ENCODE results near the gene H6PD.

H6PD gene

GRCh38 chr1:9245230-9245619 is 10.7 kb downstream of the H6PD start:
- Histone ChIP-seq H3K4me1 (ENCODE audit: control insufficient read depth, insufficient read depth, low read length) (no peaks in the 10 kb centered on the region), H3K9me3 (ENCODE audit: control insufficient read depth, insufficient read depth, low read depth, low read length) (no peaks in the 10 kb centered on the region), H3K4me3 (ENCODE audit: low read depth, low read length) (no peak overlapping the region), H3K27ac (ENCODE audit: extremely low read depth, low read depth, low read length) (no peak overlapping the region), H3K36me3 (ENCODE audit: control insufficient read depth in 2 of 2, insufficient read depth in 1 of 2, low read length in 2 of 2) (peaks cover 0 to 45% of the 10 kb centered on the region in 2 experiments; a peak in 1 of 3 replicates)
- TF ChIP-seq ZNF501 (tag by site-specific recombination; IDR thresholded peaks at IDR 0.05) (no peak), ZNF223 (tag by site-specific recombination; IDR thresholded peaks at IDR 0.05) (no peak), ZNF654 (tag by site-specific recombination; IDR thresholded peaks at IDR 0.05; ENCODE audit: low read depth) (no peak), HOXA7 (CRISPR knock-in tag; IDR thresholded peaks at IDR 0.05; ENCODE audit: borderline replicate concordance) (no peak), PATZ1 (tag by site-specific recombination; IDR thresholded peaks at IDR 0.05) (no peak), ZNF621 (tag by site-specific recombination; IDR thresholded peaks at IDR 0.05) (no peak), HOXD13 (CRISPR knock-in tag; IDR thresholded peaks at IDR 0.05; ENCODE audit: borderline replicate concordance) (no peak), ZNF19 (tag by site-specific recombination; IDR thresholded peaks at IDR 0.05; ENCODE audit: low read depth) (no peak), GLIS1 (tag by site-specific recombination; IDR thresholded peaks at IDR 0.05) (no peak), PRDM1 (tag by site-specific recombination; IDR thresholded peaks at IDR 0.05) (no peak), OVOL3 (tag by site-specific recombination; IDR thresholded peaks at IDR 0.05) (no peak), ZNF138 (tag by site-specific recombination; IDR thresholded peaks at IDR 0.05; ENCODE audit: borderline replicate concordance) (no peak), ZFP69B (tag by site-specific recombination; IDR thresholded peaks at IDR 0.05) (no peak), SETDB1 (IDR thresholded peaks at IDR 0.05; ENCODE audit: insufficient read length, low read length) (no peak), ZNF610 (tag by site-specific recombination; IDR thresholded peaks at IDR 0.05; ENCODE audit: borderline replicate concordance) (no peak), SALL2 (tag by site-specific recombination; IDR thresholded peaks at IDR 0.05; ENCODE audit: borderline replicate concordance) (no peak), SP2 (tag by site-specific recombination; IDR thresholded peaks at IDR 0.05) (no peak), ZNF658 (tag by site-specific recombination; IDR thresholded peaks at IDR 0.05) (no peak)
- TF ChIP-seq, protein P1, sequence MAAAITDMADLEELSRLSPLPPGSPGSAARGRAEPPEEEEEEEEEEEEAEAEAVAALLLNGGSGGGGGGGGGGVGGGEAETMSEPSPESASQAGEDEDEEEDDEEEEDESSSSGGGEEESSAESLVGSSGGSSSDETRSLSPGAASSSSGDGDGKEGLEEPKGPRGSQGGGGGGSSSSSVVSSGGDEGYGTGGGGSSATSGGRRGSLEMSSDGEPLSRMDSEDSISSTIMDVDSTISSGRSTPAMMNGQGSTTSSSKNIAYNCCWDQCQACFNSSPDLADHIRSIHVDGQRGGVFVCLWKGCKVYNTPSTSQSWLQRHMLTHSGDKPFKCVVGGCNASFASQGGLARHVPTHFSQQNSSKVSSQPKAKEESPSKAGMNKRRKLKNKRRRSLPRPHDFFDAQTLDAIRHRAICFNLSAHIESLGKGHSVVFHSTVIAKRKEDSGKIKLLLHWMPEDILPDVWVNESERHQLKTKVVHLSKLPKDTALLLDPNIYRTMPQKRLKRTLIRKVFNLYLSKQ (tag by site-specific recombination; IDR thresholded peaks at IDR 0.05; ENCODE audit: borderline replicate concordance), result no peak
- POLR2A ChIA-PET, result interaction anchor here (0.6 to 1.6 kb wide), 2 partner anchors 9 to 35 kb away, joined by 3 to 8 read pairs; no protein-coding TSS in a partner anchor
- CTCF ChIA-PET, result interaction anchor here (0.6 to 3.1 kb wide), 4 partner anchors 10 to 237 kb away, joined by 3 to 14 read pairs (median 3); partner anchors contain the start of gene H6PD

GRCh38 chr1:9245661-9246060 is 11.1 kb downstream of the H6PD start:
- H3K27ac ChIP-seq (ENCODE audit: extremely low read depth, low read depth, low read length), result no peak overlapping the region
- no peaks in the 10 kb centered on the region for H3K4me1 ChIP-seq (ENCODE audit: control insufficient read depth, insufficient read depth, low read length)
- TF ChIP-seq ZNF558 (tag by site-specific recombination; IDR thresholded peaks at IDR 0.05) (no peak), ZNF530 (tag by site-specific recombination; IDR thresholded peaks at IDR 0.05; ENCODE audit: low read depth) (no peak), ZNF223 (tag by site-specific recombination; IDR thresholded peaks at IDR 0.05) (no peak), KLF17 (tag by site-specific recombination; IDR thresholded peaks at IDR 0.05) (no peak), ZSCAN30 (tag by site-specific recombination; IDR thresholded peaks at IDR 0.05) (no peak)
- TF ChIP-seq, protein P2, sequence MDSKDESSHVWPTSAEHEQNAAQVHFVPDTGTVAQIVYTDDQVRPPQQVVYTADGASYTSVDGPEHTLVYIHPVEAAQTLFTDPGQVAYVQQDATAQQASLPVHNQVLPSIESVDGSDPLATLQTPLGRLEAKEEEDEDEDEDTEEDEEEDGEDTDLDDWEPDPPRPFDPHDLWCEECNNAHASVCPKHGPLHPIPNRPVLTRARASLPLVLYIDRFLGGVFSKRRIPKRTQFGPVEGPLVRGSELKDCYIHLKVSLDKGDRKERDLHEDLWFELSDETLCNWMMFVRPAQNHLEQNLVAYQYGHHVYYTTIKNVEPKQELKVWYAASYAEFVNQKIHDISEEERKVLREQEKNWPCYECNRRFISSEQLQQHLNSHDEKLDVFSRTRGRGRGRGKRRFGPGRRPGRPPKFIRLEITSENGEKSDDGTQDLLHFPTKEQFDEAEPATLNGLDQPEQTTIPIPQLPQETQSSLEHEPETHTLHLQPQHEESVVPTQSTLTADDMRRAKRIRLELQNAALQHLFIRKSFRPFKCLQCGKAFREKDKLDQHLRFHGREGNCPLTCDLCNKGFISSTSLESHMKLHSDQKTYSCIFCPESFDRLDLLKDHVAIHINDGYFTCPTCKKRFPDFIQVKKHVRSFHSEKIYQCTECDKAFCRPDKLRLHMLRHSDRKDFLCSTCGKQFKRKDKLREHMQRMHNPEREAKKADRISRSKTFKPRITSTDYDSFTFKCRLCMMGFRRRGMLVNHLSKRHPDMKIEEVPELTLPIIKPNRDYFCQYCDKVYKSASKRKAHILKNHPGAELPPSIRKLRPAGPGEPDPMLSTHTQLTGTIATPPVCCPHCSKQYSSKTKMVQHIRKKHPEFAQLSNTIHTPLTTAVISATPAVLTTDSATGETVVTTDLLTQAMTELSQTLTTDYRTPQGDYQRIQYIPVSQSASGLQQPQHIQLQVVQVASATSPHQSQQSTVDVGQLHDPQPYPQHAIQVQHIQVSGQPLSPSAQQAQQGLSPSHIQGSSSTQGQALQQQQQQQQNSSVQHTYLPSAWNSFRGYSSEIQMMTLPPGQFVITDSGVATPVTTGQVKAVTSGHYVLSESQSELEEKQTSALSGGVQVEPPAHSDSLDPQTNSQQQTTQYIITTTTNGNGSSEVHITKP (tag by site-specific recombination; IDR thresholded peaks at IDR 0.05), result no peak
- no peak overlapping the region for H3K4me3 ChIP-seq (ENCODE audit: low read depth, low read length)
- POLR2A ChIA-PET, result interaction anchor here (1.6 kb wide), 1 partner anchor 10 kb away, joined by 8 read pairs; no protein-coding TSS in a partner anchor
- H3K36me3 ChIP-seq (ENCODE audit: control insufficient read depth in 2 of 2, insufficient read depth in 1 of 2, low read length in 2 of 2), result peaks cover 0 to 44% of the 10 kb centered on the region in 2 experiments; a peak in 1 of 3 replicates
- H3K9me3 ChIP-seq (ENCODE audit: control insufficient read depth, insufficient read depth, low read depth, low read length), result no peaks in the 10 kb centered on the region
- CTCF ChIA-PET, result interaction anchor here (0.8 to 3.1 kb wide), 2 partner anchors 11 to 135 kb away, joined by 3 to 14 read pairs; partner anchors contain the start of gene H6PD
